HG02943 (cell line): ENCODE results near the gene MATCAP1.

Experiments used
- ATAC-seq: cut with Tn5 transposase; IDR thresholded peaks from one replicate; pipeline ENCODE4 v1.9.1; 2021; ENCODE audit warnings: mild to moderate bottlenecking, low read depth, moderate library complexity; ENCODE audit not compliant: unreplicated experiment

MATCAP1 gene

DNA sequence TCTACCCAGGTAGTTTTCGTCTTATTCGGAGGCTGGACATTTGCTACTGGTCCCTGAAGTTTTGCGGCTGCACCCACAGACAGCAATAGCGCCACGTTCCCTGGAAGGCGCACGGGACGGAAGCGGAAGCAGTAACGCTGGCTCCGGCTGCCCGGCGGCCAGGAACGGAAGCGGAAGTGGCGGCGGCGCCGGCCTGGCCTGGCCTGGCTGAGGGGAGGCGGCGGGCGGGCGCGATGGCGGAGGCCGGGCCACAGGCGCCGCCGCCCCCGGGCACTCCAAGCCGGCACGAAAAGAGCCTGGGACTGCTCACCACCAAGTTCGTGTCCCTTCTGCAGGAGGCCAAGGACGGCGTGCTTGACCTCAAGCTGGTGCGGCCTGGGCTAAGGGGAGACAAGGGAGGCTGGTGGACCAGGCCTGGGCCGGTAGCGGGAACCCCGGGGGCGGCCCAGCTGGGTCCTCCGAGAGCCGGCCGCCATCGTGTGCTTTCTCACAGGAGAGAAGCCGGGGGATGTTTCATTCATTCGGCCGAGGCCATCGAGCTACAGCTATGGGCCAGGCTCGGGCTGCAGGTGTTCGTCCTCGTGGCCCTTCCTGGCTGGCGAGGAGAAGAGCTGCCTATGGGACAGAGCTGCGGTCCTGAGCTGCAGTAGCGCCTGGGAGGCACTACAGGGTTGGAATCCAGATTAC lies 8.4 kb upstream of the MATCAP1 start, which contains the start of gene E2F4:
Gene E2F4 (plus strand): TSS at position 161 of the 687 bp plus-strand sequence. CDS start 73 bp downstream, at position 234.
- ATAC-seq = peak; percentile 79

DNA sequence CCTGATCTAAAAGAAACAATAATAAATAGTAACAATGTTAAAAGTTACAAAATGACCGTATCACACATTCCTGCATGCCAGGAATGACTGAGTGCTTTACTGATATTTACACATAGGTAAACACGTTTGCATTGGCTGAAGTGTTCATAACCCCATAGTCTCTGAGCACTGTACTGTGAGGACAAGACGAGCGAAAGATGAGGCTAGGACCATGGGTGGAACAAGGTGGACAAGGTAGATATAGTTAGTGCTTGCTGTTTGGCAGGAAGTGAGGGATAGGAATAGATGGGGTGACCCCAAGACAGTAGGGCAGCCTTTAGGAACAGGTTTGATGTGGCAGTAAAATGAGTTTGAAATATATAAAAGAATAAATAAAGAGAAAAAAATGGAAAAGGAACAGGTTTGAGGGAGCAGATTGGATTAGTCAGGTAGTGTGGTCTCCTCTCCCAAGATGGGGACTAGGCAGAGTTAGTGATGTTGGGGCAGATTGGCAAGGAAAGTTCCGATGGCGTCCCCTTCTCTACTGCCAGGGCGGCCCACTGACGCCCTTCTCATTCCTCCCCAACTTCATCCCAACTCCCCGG lies 7.7 kb upstream of the MATCAP1 start:
- ATAC-seq = peak; percentile 8

DNA sequence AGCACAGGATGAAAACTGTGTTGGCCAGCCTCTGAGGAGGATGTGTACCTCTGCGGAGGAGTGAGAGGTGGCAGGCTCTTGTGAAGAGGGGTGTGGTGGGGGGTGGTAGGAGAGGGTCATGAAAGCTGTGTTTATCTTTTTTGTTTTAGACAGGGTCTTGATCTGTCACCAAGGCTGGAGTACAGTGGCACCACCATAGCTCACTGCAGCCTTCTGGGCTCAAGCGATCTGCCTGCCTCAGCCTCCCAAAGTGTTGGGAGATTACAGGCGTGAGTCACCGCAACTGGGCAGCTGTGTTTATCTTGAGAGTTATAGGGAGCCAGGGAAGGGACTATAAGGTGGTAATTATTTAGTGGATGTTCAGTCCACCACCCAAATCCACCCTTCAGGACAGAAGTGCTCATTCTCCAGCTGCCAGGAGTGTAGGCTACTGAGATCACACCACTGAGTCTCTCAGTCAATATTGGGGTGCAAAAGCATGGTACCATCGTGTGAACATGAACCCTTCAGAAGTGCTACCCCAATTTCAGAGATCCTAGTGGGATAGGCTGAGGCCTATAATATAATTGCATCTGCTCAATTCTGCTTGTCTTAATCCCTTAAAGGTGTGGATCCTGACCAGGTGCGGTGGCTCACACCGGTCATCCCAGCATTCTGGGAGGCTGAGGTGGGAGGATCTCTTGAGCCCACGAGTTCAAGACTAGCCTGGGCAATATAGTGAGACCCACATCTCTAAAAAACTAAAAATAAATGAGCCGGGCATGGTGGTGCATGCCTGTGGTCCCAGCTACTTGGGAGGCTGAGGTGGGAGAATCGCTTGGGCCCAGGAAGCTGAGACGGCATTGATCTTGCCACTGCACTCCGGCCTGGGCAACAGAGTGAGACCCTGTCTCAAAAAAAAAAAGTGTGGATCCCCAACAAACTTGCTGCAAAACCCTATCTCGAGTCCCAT lies 7.0 kb upstream of the MATCAP1 start:
- no peak for ATAC-seq

DNA sequence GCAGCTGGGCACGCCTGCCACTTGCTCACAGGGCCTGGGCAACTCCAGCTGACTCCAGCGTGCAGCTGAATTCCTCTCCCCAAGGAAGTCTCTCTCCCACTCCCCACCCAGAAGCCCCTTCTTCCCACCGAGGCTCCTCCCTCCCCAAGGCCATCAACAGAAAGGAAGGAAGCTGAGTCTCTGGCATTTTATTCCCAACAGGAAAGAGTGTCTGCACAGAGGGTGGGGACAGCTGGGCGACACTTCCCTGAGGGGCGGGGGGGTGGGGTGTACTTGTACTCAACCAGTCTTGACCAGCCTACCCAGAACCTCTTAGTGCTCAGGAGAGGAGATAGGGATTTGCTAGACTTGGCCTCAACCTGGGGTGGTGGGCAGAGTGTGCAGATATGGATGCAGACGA lies 6.3 kb upstream of the MATCAP1 start, which contains the start of gene EXOC3L1:
Gene EXOC3L1 (minus strand): TSS at position 96 of the 400 bp plus-strand sequence. CDS start 460 bp downstream, outside the sequence.
- ATAC-seq = no peak

DNA sequence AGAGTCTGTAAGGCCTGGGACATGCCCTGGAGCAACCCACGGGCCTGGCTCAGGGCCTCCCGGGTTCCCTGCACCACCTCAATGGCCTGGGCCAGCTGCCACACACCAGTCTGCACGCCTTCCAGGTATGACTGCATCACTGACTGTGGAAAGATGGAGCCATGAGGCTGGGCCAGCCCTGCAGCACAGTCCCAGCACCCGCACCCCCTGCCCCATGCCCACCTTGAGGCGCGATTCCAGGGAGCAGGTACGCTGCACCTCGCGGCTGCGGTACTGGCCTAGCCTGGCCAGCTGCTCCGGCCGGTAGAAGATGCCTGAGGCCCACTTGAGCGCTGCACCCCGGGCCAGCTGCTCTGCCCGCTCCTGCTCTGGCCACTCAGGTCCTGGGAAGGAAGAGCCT lies 5.0 kb upstream of the MATCAP1 start:
- no peak for ATAC-seq

DNA sequence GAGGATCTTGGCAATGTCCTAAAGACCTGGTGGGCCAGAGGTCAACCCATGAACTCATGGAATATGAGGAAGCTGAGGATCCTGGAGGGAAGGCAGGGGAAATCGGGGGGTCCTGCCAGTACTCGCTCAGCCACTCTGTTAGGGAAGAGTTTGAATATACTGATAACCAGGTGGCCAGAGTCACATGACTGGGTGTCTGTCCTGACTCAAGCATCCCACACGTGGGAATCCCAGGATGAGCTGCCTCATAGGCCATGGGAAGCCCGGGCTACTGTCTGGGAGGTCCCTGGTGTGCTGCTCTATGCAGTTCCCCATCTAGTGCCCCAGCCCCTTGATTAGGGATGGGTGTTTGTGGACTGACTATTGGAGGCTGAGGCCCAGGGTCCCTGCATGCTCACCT lies 4.6 kb upstream of the MATCAP1 start:
- no peak for ATAC-seq

DNA sequence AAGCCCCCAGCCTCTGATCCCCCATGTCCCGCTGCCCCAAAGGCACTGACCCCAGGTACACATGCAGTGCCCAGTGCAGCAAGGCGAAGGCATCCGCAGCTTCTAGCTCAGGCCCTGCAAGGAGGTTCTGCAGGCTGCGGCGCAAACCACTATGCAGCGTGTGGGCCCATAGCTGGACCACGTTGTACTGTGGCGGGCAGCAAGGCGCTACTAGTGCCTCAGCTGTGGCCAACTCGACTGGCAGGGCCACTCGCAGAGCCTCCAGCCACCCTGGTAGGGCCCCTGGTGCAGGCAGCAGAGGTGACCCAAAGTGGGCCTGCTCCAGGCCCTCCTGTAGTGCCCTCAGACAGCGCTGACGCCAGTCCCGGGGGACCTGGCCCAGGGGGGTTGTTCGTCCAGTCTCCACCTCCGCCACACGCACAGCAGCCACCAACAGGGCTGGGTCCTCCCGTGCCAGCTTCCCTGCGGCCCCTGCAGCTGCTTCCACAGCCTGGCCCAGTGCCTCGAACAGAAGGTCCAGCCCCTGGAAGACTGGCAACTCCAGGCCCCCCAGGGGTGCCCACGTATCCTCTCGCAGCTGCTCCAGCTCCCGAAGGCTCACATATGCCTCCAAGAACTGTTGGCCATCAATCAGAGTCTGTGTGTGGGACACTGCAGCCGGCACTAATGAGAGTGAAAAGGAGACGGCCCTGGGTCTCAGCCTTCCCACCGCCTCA lies 3.6 kb upstream of the MATCAP1 start:
- ATAC-seq = no peak

DNA sequence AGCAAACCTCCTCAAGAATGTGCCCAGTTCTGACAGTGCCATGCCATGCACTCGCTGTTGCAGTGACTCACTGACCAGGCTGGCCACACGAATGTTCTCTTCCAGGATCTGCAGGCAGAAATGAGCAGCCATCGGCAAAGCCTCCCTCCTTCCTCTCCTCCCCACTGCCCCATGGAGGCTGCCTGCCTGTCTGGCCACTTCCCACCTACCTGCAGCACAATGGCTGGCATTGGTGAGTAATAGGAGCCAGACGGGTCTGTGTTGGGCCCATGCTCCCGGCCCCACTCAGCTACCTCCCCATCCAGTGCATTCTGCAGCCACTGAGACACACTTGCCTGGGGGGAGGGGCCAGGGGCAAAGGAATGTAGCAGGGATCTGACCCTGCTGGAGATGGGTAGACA lies 2.8 kb upstream of the MATCAP1 start:
- ATAC-seq = no peak

DNA sequence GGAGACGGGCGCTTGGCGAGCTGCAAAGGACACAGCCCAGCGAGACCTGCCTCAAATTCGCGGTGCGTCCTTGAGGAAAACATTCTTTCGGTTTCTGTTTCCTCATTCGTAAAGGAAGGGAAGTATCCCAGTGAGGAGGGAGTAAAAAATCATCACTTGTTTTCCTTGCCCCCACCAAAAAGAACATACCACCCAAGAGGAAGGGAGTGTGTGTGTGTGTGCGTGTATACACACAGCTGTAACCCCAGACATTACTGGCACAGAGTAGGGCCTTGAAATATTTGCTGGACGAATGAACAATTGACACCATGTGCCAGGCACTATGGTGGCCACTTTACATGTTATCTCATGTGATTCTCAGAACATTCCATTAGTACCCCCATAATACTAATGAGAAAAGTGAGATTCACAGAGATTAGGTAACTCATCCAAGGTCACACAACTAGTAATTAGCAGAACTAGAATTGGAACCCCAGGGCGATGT lies 1.9 kb upstream of the MATCAP1 start:
- no peak for ATAC-seq

DNA sequence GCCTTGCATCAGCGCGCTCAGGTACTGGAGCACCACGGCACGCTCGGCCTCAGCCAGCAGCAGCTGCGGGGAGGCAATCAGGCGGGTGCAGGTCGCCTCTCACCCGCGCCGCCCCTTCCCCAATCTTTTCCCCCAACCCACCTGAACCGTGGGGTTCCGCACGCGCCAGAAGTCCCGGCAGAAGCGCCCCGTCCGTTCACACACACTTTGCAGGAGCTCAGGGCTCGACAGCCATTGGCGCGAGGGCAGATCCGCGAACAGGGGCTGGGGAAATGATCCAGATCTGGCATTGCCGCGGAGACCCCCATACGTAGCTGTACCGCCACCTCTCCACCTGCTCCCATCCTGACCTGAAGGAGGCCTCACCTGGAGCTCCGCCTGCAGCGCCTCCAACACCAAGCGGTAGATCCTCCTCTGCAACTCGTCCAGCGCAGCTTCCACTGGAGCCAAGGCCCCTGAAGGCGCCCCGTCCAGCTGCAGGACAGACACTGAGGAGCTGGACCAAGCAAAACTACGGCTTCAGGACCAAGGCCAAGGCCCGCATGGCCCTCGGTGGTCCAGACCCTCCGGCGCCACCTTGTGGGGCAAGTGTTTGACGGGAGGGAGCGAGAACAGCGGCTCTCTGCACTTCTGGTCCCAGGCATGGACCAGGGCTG lies 1.4 kb upstream of the MATCAP1 start:
- no peak for ATAC-seq

DNA sequence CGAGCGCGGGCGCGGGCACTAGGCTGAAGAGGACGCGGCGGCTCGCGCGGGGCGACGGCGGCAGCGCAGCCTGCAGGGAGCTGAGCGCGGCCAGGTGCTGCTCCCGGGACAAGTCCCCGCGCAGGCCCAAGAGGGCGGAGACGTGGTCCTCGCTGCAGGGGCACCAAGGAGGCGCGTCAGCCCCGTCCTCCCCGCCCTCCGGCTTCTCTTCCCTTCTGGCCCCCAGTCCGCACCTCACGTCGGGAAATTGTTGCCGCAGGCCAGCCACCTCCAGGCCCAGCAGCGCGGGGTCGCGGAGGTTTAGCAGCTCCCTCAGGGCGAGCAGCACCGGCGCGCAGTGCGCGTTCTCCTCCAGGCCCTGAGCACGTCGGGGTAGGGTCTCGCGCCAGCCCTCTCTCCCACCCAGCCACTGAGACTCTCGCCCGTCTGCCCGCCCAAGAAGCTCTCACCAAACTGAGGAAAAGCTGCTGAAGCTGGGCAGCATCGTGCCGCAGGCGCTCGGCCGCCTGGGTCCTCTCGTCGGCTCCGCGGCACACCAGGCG lies 761 bp upstream of the MATCAP1 start:
- no peak for ATAC-seq

DNA sequence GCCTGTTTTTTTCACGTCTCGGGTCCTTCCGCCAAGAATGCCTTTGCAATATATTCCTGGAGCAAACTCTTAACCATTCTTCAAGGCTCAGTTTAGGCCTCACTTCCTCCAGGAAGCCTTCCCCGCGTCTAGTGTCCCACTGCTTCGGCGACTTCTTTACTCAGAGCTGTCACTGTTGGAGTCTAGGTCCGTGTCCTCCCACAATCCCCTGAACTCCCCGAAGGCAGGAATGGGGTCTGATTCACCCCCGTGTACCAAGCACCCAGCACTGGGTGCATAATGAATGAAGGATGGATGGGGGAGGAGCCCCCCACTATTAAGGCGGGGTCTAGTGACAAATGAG lies 508 bp downstream of the MATCAP1 start:
- ATAC-seq = no peak

DNA sequence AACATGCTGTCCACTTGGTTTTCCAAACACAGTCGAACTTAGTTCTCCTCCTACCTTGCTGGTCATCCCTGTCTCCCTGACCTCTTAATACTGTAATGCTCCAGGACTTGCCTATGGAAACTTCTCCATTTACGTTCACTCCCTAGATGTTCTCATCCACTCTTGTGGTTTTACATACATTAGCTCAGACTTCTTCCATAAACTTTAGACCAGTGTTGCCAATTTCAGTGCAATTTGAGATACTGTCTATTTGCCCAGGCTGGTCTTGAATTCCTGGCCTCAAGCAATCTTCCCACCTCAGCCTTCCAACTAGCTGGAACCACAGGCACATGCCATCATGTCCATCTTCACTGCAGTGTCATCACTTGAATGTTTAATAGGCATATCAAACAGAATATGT lies 1.5 kb downstream of the MATCAP1 start:
- no peak for ATAC-seq

DNA sequence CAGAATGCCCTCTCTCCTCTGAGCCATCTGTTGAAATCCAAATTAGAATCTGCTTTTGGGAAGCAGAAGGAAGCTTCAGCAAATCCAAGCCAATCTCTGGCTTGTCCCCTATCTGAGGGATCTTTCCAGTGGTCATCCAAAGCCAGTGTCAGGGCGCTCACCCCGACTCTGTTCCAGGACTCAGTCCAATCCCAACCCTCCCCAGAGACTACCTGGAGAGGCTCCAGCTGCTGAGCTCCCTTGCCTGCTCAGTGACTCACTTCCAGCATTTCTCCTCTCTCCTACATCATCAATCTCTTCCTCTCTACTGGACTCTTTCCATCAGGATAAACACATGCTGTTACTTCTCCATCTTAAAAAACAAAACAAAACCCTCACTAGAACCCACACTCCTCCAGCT lies 2.4 kb downstream of the MATCAP1 start:
- no peak for ATAC-seq

DNA sequence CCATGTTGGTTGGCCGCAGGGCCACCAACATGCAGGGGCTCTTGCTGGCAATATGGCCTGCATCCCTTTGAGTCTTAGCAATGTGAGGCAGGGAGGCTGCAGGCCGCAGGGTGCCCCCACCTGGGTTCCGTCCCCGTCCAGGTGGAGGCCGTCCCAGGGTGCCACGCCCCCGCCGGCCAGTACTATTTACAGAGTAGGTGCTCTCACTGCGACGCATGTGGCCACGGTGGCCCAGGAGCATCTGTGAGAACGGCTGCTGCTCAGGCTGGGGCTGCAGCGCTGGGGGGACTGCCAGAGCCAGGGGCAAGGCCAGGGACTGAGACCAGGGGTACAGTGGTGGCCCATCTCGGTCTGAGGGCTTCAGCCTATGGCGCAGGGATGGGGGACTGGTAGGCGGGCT lies 3.6 kb downstream of the MATCAP1 start:
- ATAC-seq = no peak

DNA sequence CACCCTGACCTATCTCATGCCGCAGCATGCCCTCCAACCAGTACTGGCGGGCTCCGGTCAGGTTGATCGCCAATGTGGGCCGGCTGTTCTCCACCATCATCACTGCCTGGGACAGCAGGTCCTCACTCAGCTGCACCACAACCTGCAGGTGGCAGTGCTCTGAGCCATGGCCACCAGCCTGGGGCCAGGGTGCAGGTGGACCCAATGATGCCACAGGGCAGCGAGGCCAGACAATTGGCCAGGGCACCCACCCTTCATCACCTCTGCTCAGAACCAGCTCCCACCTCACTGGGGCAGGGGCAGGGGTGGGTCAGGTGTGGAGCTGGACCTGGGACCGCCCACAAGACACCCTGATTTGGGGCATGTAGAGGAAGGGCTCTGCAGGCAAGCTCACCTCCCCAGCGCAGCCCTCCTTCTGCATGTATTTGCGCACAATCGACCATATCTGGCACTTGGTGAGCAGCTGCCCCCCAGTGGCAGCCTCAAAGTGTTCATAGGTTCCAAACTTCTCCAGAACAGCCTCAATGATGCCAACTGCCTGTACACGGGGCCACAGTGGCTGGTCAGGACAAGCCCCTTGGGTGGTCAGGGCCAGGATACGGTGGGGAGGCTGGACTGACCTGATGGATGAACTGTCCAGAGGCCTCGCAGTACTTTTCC lies 4.2 kb downstream of the MATCAP1 start:
- no peak for ATAC-seq

DNA sequence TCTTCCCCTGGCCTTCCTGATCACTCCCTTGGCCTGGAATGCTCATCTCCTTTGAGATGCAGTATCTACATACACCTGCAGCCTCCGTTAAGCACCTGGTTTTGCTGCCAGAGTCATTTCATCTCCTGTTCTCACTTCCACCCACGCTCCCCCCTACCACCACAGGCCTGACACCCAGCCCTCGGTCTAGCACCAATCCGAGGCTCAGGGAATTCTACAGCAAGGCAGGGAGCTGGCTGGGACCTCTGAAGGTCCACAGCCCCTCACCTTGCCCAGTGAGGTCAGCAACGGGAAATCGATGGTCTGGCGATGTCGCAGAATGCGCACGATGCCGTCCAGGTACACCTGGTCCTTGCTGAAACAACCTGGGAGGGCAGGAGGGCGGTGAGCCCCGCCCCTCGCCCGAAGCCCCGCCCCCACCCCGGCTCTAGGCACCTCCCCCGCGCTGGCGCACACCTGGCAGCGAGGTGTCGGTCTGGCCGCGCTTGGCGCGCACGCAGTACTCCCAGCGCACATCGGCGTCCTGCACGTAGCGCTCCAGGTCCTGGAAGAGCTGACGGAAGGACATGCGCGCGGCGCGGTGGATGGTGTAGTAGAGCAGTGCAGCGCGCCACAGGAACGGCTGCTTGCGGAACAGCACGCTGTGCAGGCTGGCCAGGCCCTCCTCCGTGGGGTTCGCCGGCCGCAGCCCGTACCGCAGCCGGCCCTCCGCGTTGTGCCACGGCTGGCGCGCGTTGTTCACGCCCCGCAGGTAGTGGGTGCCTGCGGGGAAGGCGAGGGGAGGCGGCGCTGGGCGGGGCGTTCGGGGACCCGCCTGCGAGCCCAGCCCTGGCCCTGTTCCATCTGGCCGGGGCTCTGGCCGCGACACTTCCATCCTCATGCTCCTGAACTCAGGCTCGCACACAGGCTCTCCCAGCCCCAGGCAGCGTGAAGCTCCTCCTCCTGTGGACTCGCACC lies 5.7 kb downstream of the MATCAP1 start:
- no peak for ATAC-seq

DNA sequence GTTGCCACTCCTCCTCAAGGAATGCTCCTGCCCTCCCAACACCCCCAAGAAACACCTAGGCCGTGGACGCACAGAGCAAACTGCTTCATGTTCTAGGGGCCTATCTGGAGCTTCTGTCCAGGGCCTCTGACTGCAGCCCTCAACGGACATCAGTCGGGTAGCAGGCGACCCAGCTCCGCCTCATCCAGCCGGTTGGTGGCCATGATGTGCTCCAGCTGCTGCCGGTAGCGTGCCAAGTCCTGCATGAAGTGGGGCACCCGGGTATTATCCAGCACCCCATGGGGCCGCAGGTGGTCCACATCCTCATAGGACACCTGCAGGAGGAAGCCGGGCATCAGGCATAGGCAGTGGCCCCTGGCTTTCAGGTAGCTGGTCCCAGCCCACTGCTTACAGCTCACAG lies 7.1 kb downstream of the MATCAP1 start:
- ATAC-seq = no peak
